ENCODE data around the gene ZNF729.

ZNF729 gene

GRCh38 chr19:22354665-22355064, 68.4 kb downstream of the ZNF729 start:
- no peak overlapping the region for H3K4me3 ChIP-seq (ENCODE audit: control insufficient read depth, low read depth, low read length)
- no peak for DNase-seq (ENCODE audit: low read depth)
- no peak for TF ChIP-seq CTCF (IDR thresholded peaks at IDR 0.05; ENCODE audit: control insufficient read depth, insufficient read depth, low read depth, low read length, missing control alignments)

Data from AG09309 (cell line).